ENCODE results near the gene TSBP1.
"Not testable (repeated sequence)": the region's sequence is repeated elsewhere in the genome, so short reads cannot be mapped to it uniquely, and the experiment has no call there.

The TSBP1 gene

DNA sequence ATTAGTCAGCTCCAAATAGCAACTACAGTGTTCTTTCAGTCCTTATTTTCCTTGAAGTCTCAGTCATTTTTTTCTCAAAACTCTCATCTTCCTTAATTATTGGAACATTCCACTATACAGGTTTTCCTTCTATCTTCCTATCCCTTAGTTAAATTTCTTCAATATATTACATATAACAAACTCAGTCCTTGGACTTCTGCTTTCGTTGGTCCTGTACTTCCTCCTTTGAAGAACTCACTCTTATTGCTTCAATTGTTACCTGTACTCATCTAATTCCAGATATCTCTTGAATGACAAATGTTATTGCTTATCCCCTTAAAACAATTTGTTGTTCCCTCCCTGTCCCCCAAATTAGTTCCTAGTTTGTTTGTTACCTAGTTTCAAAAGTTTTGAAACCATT, 80.2 kb downstream of the TSBP1 start:
- Histone ChIP-seq H3K27me3 (replicated peaks) (no peaks in the 10 kb centered on the region), H3K4me3 (ENCODE audit: low read depth, low read length) (no peak overlapping the region), H3K36me3 (replicated peaks) (no peaks in the 10 kb centered on the region), H3K27ac (no peak overlapping the region)
- no peak for TF ChIP-seq CTCF (IDR thresholded peaks at IDR 0.05; ENCODE audit: low read depth, low read length, missing control alignments)
- no peak for DNase-seq
- in situ Hi-C loops (cut with HindIII; ENCODE audit: low pct_ligation_motif_present, low sequenced_read_pairs): no loop called here

DNA sequence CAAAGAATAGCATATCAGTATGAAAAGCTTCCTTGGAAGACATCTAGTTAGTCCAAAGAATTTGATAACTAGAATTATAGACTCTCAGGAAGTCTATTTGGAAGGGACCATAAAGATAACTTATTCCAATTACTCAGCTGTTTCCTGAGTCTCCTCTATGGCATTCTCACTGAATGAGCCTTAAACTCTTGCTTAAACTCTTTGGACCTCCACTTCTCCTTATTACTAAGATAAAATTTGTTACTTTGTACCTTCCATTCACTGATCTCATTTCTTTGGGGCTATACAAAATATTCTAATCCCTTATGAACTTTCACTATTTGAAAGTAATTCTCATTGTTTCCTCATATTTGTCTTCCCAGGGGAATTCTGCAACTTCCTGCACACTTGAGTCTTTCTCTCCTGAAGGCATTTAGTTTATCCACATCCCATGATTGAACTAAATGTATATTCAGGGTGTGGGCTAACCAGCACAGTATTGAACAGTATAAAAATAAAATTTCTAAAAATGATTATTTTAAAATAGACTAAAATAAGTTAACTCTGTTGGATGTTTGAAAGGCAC, 80.7 kb downstream of the TSBP1 start:
- Histone ChIP-seq H3K27ac (no peak overlapping the region), H3K4me3 (ENCODE audit: low read depth, low read length) (no peak overlapping the region), H3K27me3 (replicated peaks) (no peaks in the 10 kb centered on the region), H3K36me3 (replicated peaks) (no peaks in the 10 kb centered on the region)
- in situ Hi-C loops (cut with HindIII; ENCODE audit: low pct_ligation_motif_present, low sequenced_read_pairs): no loop called here
- TF ChIP-seq CTCF (IDR thresholded peaks at IDR 0.05; ENCODE audit: low read depth, low read length, missing control alignments): no peak
- no peak for DNase-seq

- H3K36me3 ChIP-seq (replicated peaks): no peaks in the 10 kb centered on the region
- in situ Hi-C loops (cut with HindIII; ENCODE audit: low pct_ligation_motif_present, low sequenced_read_pairs): no loop called here
- H3K4me3 ChIP-seq (ENCODE audit: low read depth, low read length): no peak overlapping the region
- H3K27ac ChIP-seq: no peak overlapping the region
- TF ChIP-seq CTCF (IDR thresholded peaks at IDR 0.05; ENCODE audit: low read depth, low read length, missing control alignments): no peak
- no peaks in the 10 kb centered on the region for H3K27me3 ChIP-seq (replicated peaks)
- no peak for DNase-seq
Observed at GRCh38 chr6:32288426-32288825, 83.3 kb downstream of the TSBP1 start.

DNA sequence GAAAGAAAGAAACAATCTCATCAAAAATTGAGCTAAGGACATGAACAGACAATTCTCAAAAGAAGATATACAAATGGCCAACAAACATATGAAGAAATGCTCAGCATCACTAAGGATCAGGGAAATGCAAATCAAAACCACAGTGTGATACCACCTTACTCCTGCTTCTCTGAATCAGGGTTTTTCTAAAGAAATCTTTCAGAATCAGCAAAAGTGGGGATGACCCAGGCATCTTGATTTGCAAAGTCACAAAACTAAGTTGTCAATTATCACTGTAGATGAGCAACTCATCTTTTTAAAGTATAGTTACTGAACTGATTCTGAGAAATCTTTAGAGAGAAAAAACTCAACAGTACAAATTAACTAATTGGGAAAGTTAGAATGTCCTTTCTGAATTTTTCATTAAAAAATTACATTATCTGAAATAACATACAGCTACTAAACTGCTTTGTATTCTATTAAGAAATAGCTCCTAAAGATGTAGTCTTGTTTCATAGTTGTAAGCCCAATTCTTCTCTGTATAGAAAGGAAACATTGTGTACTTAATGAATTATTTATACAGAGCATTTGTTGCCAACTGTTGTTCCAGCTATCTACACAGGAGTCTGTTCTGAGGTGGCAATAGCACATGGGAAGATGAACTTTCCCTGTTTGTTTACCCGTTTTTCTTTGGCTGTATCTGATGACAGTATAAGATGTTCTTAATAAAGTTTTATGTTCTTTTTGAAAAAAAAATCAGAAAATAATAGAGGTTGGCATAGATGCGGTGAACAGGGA, 97.7 kb downstream of the TSBP1 start:
- DNase-seq; H3K4me3 ChIP-seq (ENCODE audit: low read depth, low read length); in situ Hi-C loops (cut with HindIII; ENCODE audit: low pct_ligation_motif_present, low sequenced_read_pairs); H3K27me3 ChIP-seq (replicated peaks); H3K36me3 ChIP-seq (replicated peaks); H3K27ac ChIP-seq: not testable (repeated sequence)

- Histone ChIP-seq H3K4me3 (ENCODE audit: low read depth, low read length) (no peak overlapping the region), H3K36me3 (replicated peaks) (no peaks in the 10 kb centered on the region), H3K27ac (no peak overlapping the region), H3K27me3 (replicated peaks) (no peaks in the 10 kb centered on the region)
- no peak for TF ChIP-seq CTCF (IDR thresholded peaks at IDR 0.05; ENCODE audit: low read depth, low read length, missing control alignments)
- DNase-seq: no peak
- in situ Hi-C loops (cut with HindIII; ENCODE audit: low pct_ligation_motif_present, low sequenced_read_pairs): no loop called here
Observed at GRCh38 chr6:32271429-32271828, 100.3 kb downstream of the TSBP1 start.

GRCh38 chr6:32268459-32268858, 103.2 kb downstream of the TSBP1 start:
- in situ Hi-C loops (cut with HindIII; ENCODE audit: low pct_ligation_motif_present, low sequenced_read_pairs); H3K27ac ChIP-seq: not testable (repeated sequence)

GRCh38 chr6:32267035-32267434, 104.7 kb downstream of the TSBP1 start:
- no peak overlapping the region for H3K27ac ChIP-seq
- DNase-seq: no peak
- in situ Hi-C loops (cut with HindIII; ENCODE audit: low pct_ligation_motif_present, low sequenced_read_pairs): no loop called here
- TF ChIP-seq CTCF (IDR thresholded peaks at IDR 0.05; ENCODE audit: low read depth, low read length, missing control alignments): no peak
- no peak overlapping the region for H3K4me3 ChIP-seq (ENCODE audit: low read depth, low read length)
- H3K27me3 ChIP-seq (replicated peaks): no peaks in the 10 kb centered on the region
- no peaks in the 10 kb centered on the region for H3K36me3 ChIP-seq (replicated peaks)

More at GRCh38 chr6:32268459-32268858, 103.2 kb downstream of the TSBP1 start:
- H3K36me3 ChIP-seq (replicated peaks); H3K4me3 ChIP-seq (ENCODE audit: low read depth, low read length); DNase-seq; H3K27me3 ChIP-seq (replicated peaks): not testable (repeated sequence)

- H3K36me3 ChIP-seq (replicated peaks); DNase-seq; in situ Hi-C loops (cut with HindIII; ENCODE audit: low pct_ligation_motif_present, low sequenced_read_pairs); H3K27ac ChIP-seq; H3K27me3 ChIP-seq (replicated peaks); H3K4me3 ChIP-seq (ENCODE audit: low read depth, low read length): not testable (repeated sequence)
Observed at GRCh38 chr6:32257262-32257661, 114.4 kb downstream of the TSBP1 start.

Measured in brain microvascular endothelial cell (primary cell).